ENCODE measurements around the gene ARL5A.

The ARL5A gene

DNA sequence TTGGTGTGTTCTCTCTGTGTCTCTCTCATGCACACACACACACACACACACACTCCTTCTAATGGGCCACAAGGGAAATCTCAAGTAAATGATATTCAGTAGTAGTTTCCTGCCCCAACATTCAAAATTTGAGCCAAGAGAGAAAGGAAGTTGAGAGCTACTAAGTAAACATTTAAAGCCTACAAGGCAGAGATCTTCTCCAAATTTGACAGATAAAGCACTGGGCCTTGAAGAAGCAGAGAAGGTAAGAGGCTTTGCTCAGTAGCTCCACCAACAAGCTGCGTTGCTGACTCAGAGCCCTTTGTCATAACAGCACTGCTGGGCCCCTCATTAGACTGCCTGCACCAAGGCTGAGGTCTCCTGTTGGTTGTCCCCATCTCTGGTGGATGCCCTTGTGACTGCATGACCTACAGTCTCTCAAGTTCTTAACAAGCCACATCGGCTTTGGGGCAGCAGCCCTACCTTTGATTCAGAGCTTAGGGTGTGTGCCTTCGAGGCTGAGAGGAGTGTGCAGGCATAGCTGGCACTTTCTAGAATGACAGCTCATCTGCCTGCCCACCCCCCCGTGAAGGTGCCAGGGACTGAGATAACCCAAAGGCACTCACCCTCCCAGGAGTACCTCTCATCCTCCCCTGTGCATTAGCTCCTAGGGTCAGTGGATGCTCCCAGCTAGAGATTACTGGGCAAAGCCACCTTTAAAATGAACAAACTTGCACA lies 61.6 kb downstream of the ARL5A start:
- DNase-seq (ENCODE audit: low spot score), result no peak

DNA sequence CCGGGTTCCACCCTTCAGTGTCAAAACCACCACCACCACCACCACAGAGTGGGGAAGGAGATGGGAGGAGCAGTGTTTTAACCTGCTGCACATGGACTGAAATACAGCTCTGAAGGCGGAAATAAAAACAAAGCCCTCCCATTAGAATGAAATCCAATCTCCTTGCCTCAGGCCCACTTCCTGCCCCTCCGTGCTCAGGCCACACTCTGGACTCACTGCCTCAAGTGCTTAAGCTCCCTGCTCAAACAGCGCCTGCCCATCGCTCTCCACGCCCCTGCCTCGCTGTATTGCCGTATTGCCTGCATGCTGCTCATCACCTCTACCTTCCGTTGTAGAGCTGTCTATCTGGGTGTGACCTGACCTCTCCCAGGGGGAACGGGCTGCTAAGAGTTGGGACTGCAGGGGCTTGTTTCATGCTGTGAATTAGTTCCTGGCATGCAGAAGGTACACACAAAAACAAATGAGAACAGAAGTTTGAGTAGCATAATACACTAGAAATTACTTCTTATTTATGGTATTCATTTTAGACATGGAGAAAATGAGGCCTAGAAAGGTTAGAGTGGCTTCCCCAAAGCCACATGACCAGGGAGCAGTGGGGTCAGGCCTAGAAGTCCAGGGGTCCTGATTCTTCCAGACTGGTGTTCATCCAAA lies 62.3 kb downstream of the ARL5A start:
- no peak for DNase-seq (ENCODE audit: low spot score)

DNA sequence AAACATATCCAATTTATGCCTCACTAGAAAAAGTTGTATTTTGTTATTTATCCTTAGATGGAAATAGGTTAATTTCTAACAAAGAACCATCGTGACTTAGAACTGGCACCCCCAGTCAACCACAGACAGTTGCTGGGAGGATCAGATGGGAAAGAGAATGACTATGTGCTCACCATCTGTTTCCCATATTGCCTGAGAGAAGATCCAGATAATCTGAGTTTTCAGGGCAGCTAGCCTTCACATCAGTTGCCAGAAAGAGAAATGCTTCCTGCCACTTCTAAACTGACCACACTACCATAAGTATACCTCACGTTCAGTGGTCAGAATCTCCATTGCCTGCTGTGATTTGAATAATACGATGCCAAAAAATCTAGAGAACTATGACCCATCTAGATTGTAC lies 65.5 kb downstream of the ARL5A start:
- DNase-seq (ENCODE audit: low spot score), result no peak

DNA sequence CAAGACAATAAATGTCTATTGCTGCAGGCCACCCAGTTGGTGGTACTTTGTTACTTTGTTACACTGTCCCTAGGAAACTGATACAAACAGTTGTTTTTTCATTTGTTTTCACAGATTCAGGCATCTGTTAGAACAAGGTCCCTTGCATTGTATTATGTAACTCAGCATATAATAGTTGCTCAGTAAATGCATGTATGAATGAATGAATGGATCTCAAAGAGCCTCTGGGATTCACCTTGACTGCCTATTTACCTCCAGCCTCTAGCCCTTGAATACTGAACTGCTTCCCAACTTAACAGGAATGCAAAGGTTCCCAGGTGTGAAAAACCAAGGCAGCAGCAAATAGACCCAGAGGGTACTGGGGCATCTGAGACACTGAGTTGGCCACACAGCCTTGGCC lies 66.5 kb downstream of the ARL5A start:
- DNase-seq (ENCODE audit: low spot score), result no peak

DNA sequence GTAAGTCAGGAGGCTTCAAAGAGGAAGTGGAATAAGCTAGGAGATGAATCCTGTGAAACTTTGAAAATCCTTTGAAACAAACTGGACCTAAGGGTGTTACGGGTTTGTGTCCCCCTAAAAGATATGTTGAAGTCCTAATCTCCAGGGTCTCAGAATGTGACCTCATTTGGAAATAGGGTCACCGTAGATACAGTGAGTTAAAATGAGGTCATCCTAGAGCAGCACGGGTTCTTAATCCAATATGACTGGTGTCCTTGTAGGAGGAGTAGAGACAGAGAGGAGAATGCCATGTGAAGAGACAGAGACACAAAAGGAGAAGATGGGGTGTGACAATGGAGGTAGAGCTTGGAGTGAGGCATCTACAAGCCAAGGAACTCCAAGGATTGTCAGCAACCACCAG lies 67.0 kb downstream of the ARL5A start:
- DNase-seq (ENCODE audit: low spot score), result no peak

DNA sequence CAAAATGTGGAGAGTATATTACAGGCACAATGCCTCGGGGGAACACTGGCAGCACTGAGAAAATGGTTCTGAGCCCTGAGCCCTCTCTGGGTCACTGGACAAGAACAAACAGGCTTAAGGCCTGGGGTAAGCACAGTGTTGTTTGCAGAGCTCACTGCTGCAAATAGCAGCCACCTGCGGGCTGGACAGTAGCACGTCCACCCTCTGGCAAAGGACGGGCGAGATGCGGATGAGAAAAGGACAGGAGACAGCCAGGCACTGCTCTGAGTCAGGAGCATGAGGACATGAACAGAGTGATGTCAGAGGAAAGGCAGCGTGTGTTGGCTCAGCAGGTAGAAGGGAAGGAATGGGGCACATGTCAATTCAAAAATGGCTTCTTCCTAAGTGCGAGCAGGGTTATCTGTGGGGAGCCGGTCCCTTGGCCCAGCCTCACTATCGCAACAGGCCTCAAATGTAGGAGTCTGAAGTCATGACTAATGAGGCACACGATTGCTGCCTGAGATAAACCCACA lies 68.0 kb downstream of the ARL5A start:
- DNase-seq (ENCODE audit: low spot score), result no peak

DNA sequence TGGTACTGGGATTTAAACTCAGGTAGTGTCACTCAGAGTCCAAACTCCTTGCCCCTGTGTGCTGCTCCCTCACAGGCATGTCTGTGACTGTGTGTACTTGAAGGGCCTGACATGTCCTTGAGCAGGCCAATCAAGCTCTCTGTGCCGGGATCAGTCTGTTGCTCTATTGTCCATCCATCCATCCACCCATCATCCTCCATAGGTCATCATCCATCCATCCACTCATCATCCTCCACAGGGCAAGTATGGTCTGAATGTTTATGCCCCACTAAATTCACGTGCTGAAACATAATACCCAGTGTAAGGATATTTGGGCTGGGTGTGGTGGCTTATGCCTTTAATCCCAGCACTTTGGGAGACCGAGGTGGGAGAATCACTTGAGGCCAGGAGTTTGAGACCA lies 69.5 kb downstream of the ARL5A start:
- no peak for DNase-seq (ENCODE audit: low spot score)

DNA sequence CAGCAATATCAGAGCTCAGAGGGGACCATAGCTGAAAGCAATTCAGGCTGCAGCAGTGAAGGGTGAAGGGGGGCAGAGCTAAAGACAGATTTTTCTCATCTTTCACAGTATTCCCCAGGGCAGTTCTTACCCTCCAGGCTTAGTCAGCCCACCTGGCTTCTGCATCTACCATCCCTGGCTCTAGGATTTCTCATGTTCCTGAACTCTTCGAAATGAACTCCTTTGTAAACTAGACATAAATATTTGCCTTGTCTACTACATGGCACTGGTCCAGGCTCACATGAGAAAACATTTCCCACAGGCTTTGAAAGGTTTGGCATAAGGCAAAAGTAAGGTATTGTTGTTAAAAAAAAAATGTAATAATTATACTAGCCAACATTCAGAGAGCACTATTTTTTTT lies 70.4 kb downstream of the ARL5A start:
- DNase-seq (ENCODE audit: low spot score), result peak; percentile 60

DNA sequence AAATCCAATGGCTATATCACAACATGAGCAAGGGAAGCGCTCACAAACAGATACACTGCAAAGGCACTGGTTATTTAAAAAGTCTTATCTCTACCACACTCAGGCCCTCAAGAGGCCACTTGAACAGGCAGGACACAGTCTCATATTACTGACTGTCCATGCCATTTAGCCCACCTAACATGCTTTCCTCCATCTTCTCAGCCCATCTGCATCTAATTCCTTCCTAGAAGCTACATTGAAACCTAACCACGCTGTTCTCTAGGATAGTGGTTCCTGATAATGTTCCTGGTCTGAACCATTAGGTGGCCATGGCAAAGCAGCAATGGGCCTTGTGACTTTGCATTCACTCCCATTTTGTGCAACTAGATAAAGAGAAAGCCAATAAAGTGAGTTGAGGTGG lies 71.4 kb downstream of the ARL5A start:
- no peak for DNase-seq (ENCODE audit: low spot score)

DNA sequence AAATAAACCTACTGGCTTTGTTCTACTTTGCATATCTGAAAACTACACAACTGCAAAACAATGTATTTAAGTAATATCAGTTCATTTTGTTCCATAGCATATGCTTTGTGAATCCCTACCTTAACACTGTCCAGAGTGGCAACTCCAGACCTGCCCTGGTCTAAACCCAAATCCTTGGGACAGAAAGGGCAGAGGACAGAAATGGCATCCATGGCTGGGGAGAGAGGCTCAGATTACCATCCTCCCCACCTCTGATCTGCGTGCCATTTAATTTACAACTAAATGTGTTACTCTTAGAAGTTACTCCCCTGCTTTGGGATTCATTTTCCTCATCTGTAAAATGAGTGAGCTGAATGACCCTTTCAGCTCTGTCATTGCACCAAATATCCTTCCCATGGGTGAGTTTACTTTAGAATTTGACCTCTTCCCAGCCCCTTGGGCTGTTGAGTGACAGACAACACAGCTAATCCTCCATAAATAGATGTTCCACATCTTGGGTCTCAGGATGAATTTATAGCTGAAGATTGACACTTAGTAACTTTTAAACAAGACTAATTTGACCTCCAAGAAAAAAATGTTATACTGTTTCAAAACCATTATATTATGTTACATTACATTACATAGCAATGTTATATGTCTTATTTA lies 73.8 kb downstream of the ARL5A start:
- no peak for DNase-seq (ENCODE audit: low spot score)

DNA sequence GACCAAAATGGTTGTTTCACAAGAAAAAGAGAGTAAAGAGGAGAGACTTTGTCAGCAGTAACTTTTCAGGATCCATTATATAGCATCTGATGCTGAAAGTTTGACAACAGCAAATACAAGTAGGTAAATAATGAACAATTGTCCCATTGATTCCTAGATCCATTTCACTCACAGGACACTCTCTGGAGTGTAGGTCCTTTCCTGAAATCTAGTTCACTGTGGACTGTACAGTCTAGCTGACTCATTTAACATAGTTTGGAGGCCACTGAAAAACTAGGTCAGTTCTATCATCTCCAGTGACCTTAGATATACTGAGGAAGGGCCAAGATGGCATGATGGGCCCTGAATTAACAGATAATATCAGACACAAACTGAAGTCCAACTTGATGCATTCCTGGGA lies 74.7 kb downstream of the ARL5A start:
- no peak for DNase-seq (ENCODE audit: low spot score)

Data from D341Med (cell line).